A549 (cell line): ENCODE data around the gene ZNF662. TPM values are rescaled to one million over a fixed set of nuclear protein-coding genes. Genes with fewer than 3 reads are reported as not detected.

Source experiments
- ATAC-seq, 2 experiments: fragments of 200-7000 bp in 1 of 2; fragments of >200 bp in 1 of 2; cut with Nextera tagmentation in 1 of 2; cut with Tn5 transposase in 1 of 2; 3 replicates each; pipeline versions ENCODE4 v1.8.0 to v1.9.1; 2018 to 2020; ENCODE audit warnings: mild to moderate bottlenecking in 1 of 2, moderate library complexity in 1 of 2
- CTCF ChIA-PET: fragments of 300-600 bp; sonication (Branson Sonifier 250); formaldehyde crosslinking; extraction: SDS; loops from one replicate; lab custom pipeline; 2021; ENCODE audit warnings: antibody characterized with exemption, inconsistent platforms; lab: Yijun Ruan, JAX
- POLR2A ChIA-PET: fragments of 350-600 bp; formaldehyde crosslinking; extraction: SDS; loops from one replicate; lab custom pipeline; 2021; ENCODE audit warnings: antibody characterized with exemption, inconsistent platforms; lab: Yijun Ruan, JAX
- DNase-seq, 2 experiments: peaks; one replicate each; pipeline versions ENCODE4 v3.0.0 to v3.0.0-alpha.2; 2011 to 2016; ENCODE audit warnings: low read depth in 1 of 2, low spot score in 1 of 2
- FAIRE-seq: peaks from 2 replicates; lab custom pipeline; 2011; peaks lifted over from hg19 to GRCh38; lab: Jason Lieb, UNC
- H3K27ac ChIP-seq, 2 experiments: fragments of >200 bp; sonication (Bioruptor Twin); formaldehyde crosslinking; 3 replicates each; pipeline ENCODE4 v1.5.1; 2016 to 2017
- H3K4me1 ChIP-seq: fragments of >200 bp; sonication (Bioruptor Twin); formaldehyde crosslinking; 3 replicates; pipeline ENCODE4 v1.6.1; 2016
- H3K4me2 ChIP-seq: fragments of >200 bp; sonication (Bioruptor Twin); formaldehyde crosslinking; 3 replicates; pipeline ENCODE4 v1.6.1; 2016
- H3K4me3 ChIP-seq: fragments of >200 bp; sonication (Bioruptor Twin); formaldehyde crosslinking; 3 replicates; pipeline ENCODE4 v1.5.1; 2016
- H3K9me3 ChIP-seq: fragments of >200 bp; sonication (Bioruptor Twin); formaldehyde crosslinking; 3 replicates; pipeline ENCODE4 v1.6.1; 2016
- BHLHE40 ChIP-seq: IDR thresholded peaks from 2 replicates; pipeline ENCODE4 v1.6.1; 2012; ENCODE audit warnings: low read depth, low read length, inconsistent platforms
- CHD2 ChIP-seq: fragments of 150-350 bp; IDR thresholded peaks from 2 replicates; pipeline ENCODE4 v1.6.1; 2014; ENCODE audit warnings: low read length; ENCODE audit not compliant: partially characterized antibody
- ESRRA ChIP-seq: fragments of 150-350 bp; IDR thresholded peaks from 2 replicates; pipeline ENCODE4 v1.6.1; 2014; ENCODE audit warnings: mild to moderate bottlenecking, low read length, borderline replicate concordance
- FOSB ChIP-seq: fragments of 250-450 bp; sonication (Bioruptor Pico); IDR thresholded peaks from 2 replicates; pipeline ENCODE4 v1.5.0; 2020; ENCODE audit warnings: mild to moderate bottlenecking, moderate library complexity
- FOXS1 ChIP-seq: fragments of 250-450 bp; sonication (Bioruptor Pico); IDR thresholded peaks from 2 replicates; pipeline ENCODE4 v1.5.0; 2020; ENCODE audit warnings: mild to moderate bottlenecking, moderate library complexity
- HMGXB4 ChIP-seq: fragments of 250-450 bp; sonication (Bioruptor Pico); IDR thresholded peaks from 2 replicates; pipeline ENCODE4 v1.5.0; 2021; ENCODE audit warnings: mild to moderate bottlenecking, moderate library complexity, borderline replicate concordance
- NPAS2 ChIP-seq: fragments of 250-450 bp; sonication (Bioruptor Pico); IDR thresholded peaks from 2 replicates; pipeline ENCODE4 v1.8.0; 2022; ENCODE audit warnings: mild to moderate bottlenecking, moderate library complexity, borderline replicate concordance
- PBX3 ChIP-seq: IDR thresholded peaks from 2 replicates; pipeline ENCODE4 v1.6.1; 2012
- POLR2AphosphoS2 ChIP-seq: conservative IDR thresholded peaks from 2 replicates; pipeline ENCODE4 v1.6.1; 2012; ENCODE audit warnings: low read length, improper control_type of control experiment, inconsistent platforms
- TFCP2L1 ChIP-seq: fragments of 250-450 bp; sonication (Bioruptor Pico); IDR thresholded peaks from 2 replicates; pipeline ENCODE4 v1.5.0; 2021; ENCODE audit warnings: mild to moderate bottlenecking
- ZFP36 ChIP-seq: fragments of 450-650 bp; IDR thresholded peaks from 2 replicates; pipeline ENCODE4 v1.6.1; 2014; ENCODE audit warnings: borderline replicate concordance; ENCODE audit not compliant: partially characterized antibody
- WGBS: methylation state at CpG from one replicate; pipeline ENCODE4 v1.1.6; 2017; ENCODE audit errors: missing lambda C conversion rate; 5-methylcytosine and 5-hydroxymethylcytosine counted together
- polyA plus RNA-seq, 4 experiments: library from polyadenylated mRNA; depleted of rRNA in 3 of 4; stranded (reverse); fragments of >200 nt; fragmentation: RNase III in 1 of 4; extraction: RNeasy Plus Mini Kit Qiagen cat#74134 plus additional on column Dnase treatment in 1 of 4; gene quantifications; 2 replicates in 3 of 4; 3 replicates in 1 of 4; pipeline ENCODE4 v1.2.3, GENCODE V29; 2011 to 2017

Gene ZNF662
- polyA plus RNA-seq, 2 of the 4 experiments (the other 2 are of a cell fraction): not detected

- 24% methylated on average over 4 of the region's 4 CpGs for WGBS
- ATAC-seq (no peak), FAIRE-seq (no peak), DNase-seq (no peak)
- no peak for TF ChIP-seq FOXS1 (CRISPR knock-in tag)
- no peak for TF ChIP-seq NPAS2 (CRISPR knock-in tag)
- TF ChIP-seq HMGXB4 (CRISPR knock-in tag): no peak
- no peak for TF ChIP-seq FOSB (CRISPR knock-in tag)
- no peak for TF ChIP-seq ZFP36
- TF ChIP-seq BHLHE40: no peak
- TF ChIP-seq CHD2: no peak
- TF ChIP-seq POLR2AphosphoS2: no peak
- TF ChIP-seq PBX3: no peak
- no peak for TF ChIP-seq ESRRA
- TF ChIP-seq TFCP2L1: no peak
- Histone ChIP-seq H3K4me2 (no peak overlapping the region), H3K9me3 (no peaks in the 10 kb centered on the region), H3K4me1 (no peaks in the 10 kb centered on the region), H3K27ac (no peak overlapping the region), H3K4me3 (no peak overlapping the region)
- ChIA-PET POLR2A (no interaction called here), CTCF (interaction anchor here (0.8 to 1.6 kb wide), 4 partner anchors 50 to 539 kb away, joined by 3 read pairs; no protein-coding TSS in a partner anchor)
Measured at GRCh38 chr3:42964266-42964665, 58.3 kb downstream of the ZNF662 start.

Other genes with a start within 250 kb of the ZNF662 start
- not detected in 2 replicates for gene KLHL40, start 220.6 kb upstream of the ZNF662 start, polyA plus RNA-seq (2011; rRNA removed)
- not detected in 3 replicates for gene KLHL40, start 220.6 kb upstream of the ZNF662 start, polyA plus RNA-seq (2017; fragmentation: RNase III; extraction: RNeasy Plus Mini Kit Qiagen cat#74134 plus additional on column Dnase treatment)
- gene HHATL, start 203.3 kb upstream of the ZNF662 start, polyA plus RNA-seq (2011; rRNA removed): not detected in 2 replicates
- gene HHATL, start 203.3 kb upstream of the ZNF662 start, polyA plus RNA-seq (2017; fragmentation: RNase III; extraction: RNeasy Plus Mini Kit Qiagen cat#74134 plus additional on column Dnase treatment): not detected in 3 replicates
- gene CCDC13, start 132.9 kb upstream of the ZNF662 start, polyA plus RNA-seq (2011; rRNA removed): 0.47 and 0.49 TPM in 2 replicates
- 0.33 to 0.54 TPM (median 0.41 TPM) in 3 replicates for gene CCDC13, start 132.9 kb upstream of the ZNF662 start, polyA plus RNA-seq (2017; fragmentation: RNase III; extraction: RNeasy Plus Mini Kit Qiagen cat#74134 plus additional on column Dnase treatment)
- gene HIGD1A, start 101.7 kb upstream of the ZNF662 start, polyA plus RNA-seq (2011; rRNA removed): 104 and 158 TPM in 2 replicates
- 137 to 147 TPM (median 146 TPM) in 3 replicates for gene HIGD1A, start 101.7 kb upstream of the ZNF662 start, polyA plus RNA-seq (2017; fragmentation: RNase III; extraction: RNeasy Plus Mini Kit Qiagen cat#74134 plus additional on column Dnase treatment)
- 0.06 and 0.16 TPM in 2 replicates for gene ACKR2, start 96.7 kb upstream of the ZNF662 start, polyA plus RNA-seq (2011; rRNA removed)
- 0.05 TPM in 1 of 3 replicates, not detected in the others for gene ACKR2, start 96.7 kb upstream of the ZNF662 start, polyA plus RNA-seq (2017; fragmentation: RNase III; extraction: RNeasy Plus Mini Kit Qiagen cat#74134 plus additional on column Dnase treatment)
- gene CYP8B1, start 30.3 kb upstream of the ZNF662 start, polyA plus RNA-seq (2011; rRNA removed): not detected in 2 replicates
- gene CYP8B1, start 30.3 kb upstream of the ZNF662 start, polyA plus RNA-seq (2017; fragmentation: RNase III; extraction: RNeasy Plus Mini Kit Qiagen cat#74134 plus additional on column Dnase treatment): not detected in 3 replicates
- not detected in 2 replicates for gene GASK1A, start 73.2 kb downstream of the ZNF662 start, polyA plus RNA-seq (2011; rRNA removed)
- gene GASK1A, start 73.2 kb downstream of the ZNF662 start, polyA plus RNA-seq (2017; fragmentation: RNase III; extraction: RNeasy Plus Mini Kit Qiagen cat#74134 plus additional on column Dnase treatment): not detected in 3 replicates
- gene POMGNT2, start 199.9 kb downstream of the ZNF662 start, polyA plus RNA-seq (2011; rRNA removed): 7.9 and 9.7 TPM in 2 replicates
- gene POMGNT2, start 199.9 kb downstream of the ZNF662 start, polyA plus RNA-seq (2017; fragmentation: RNase III; extraction: RNeasy Plus Mini Kit Qiagen cat#74134 plus additional on column Dnase treatment): 8.7 to 10.1 TPM (median 9.6 TPM) in 3 replicates